HepG2 (cell line): ENCODE results near the gene HPD. TPM values are rescaled to one million over a fixed set of nuclear protein-coding genes. Genes with fewer than 3 reads are reported as not detected.

Experiments used
- CTCF ChIP-seq: sonication (generic); formaldehyde crosslinking; IDR thresholded peaks from 2 replicates; pipeline ENCODE4 v1.5.0; 2020; ENCODE audit warnings: mild to moderate bottlenecking, missing genetic modification reagents, moderate library complexity
- KDM2A ChIP-seq: sonication (generic); formaldehyde crosslinking; IDR thresholded peaks from 2 replicates; pipeline ENCODE4 v1.4.0; 2020; ENCODE audit warnings: low read depth, missing genetic modification reagents, borderline replicate concordance
- KIAA2018 ChIP-seq: sonication (generic); formaldehyde crosslinking; IDR thresholded peaks from 2 replicates; pipeline ENCODE4 v1.5.0; 2020; ENCODE audit warnings: mild to moderate bottlenecking, missing genetic modification reagents, borderline replicate concordance
- NR2F6 ChIP-seq, 2 experiments: IDR thresholded peaks; 2 replicates each; pipeline ENCODE4 v1.6.1; 2016; ENCODE audit warnings: antibody characterized with exemption in 1 of 2, mild to moderate bottlenecking in 1 of 2
- ZBTB40 ChIP-seq, 2 experiments: fragments of 450-650 bp in 1 of 2; sonication (generic) in 1 of 2; formaldehyde crosslinking in 1 of 2; IDR thresholded peaks; 2 replicates each; pipeline versions ENCODE4 v1.6.1 to v1.8.0; 2016 to 2022; ENCODE audit warnings: antibody characterized with exemption in 1 of 2, mild to moderate bottlenecking in 1 of 2, missing genetic modification reagents in 1 of 2
- ZNF547 ChIP-seq: sonication (generic); formaldehyde crosslinking; IDR thresholded peaks from 2 replicates; pipeline ENCODE4 v1.5.1; 2020; ENCODE audit warnings: mild to moderate bottlenecking, missing genetic modification reagents
- polyA plus RNA-seq, 8 experiments: library from polyadenylated mRNA; depleted of rRNA in 3 of 8; stranded (reverse) in 7 of 8; unstranded in 1 of 8; fragments of >200 nt; fragmentation: Illumina TruSeq in 4 of 8; extraction: Trizol in 4 of 8; gene quantifications; 2 replicates each; pipeline versions ENCODE4 v1.2.1 to v1.2.3, GENCODE V29; 2011 to 2016; ENCODE audit warnings: low read depth in 4 of 8, missing spikeins in 1 of 8, mixed read lengths in 1 of 8; ENCODE audit not compliant: insufficient read depth in 1 of 8
- total RNA-seq, 5 experiments: library from RNA; depleted of rRNA; stranded (reverse); fragments of >200 nt; fragmentation: Illumina TruSeq; extraction: Trizol; gene quantifications; 2 replicates each; pipeline ENCODE4 v1.2.3, GENCODE V29; 2016; ENCODE audit warnings: low read depth in 1 of 5

Gene HPD
- total and polyA plus RNA-seq, 2 of the 13 experiments (the other 11 are each of a cell fraction or from before 2014, with no cell fraction given), result 120 to 195 TPM

- no peak for TF ChIP-seq KIAA2018 (CRISPR knock-in tag)
- peak; percentile 15; the same call in 1 of the 2 replicates for TF ChIP-seq ZNF547 (CRISPR knock-in tag)
- TF ChIP-seq KDM2A, result 0 out of 2 replicates have a peak, but pooled peaks have one; percentile 30
- TF ChIP-seq ZBTB40 (IDR thresholded peaks at IDR 0.05), result no peak
- peak; percentile 44 for TF ChIP-seq ZBTB40 (CRISPR knock-in tag; IDR thresholded peaks at IDR 0.05)
- no peak for TF ChIP-seq NR2F6 (IDR thresholded peaks at IDR 0.05)
- peak; percentile 25; the same call in 1 of the 2 replicates for TF ChIP-seq NR2F6 (CRISPR knock-in tag; IDR thresholded peaks at IDR 0.05)
- TF ChIP-seq CTCF, result peak; percentile 70
These were observed 47.0 kb downstream of the HPD start (continued) for GRCh38 chr12:121811434-121812319.
